Left kidney (tissue), 8 donors: ENCODE data around the gene SKIC8. TPM values are rescaled to one million over a fixed set of nuclear protein-coding genes. Genes with fewer than 3 reads are reported as not detected.
A peak's percentile ranks its signal among the peaks of the same experiment; 100 is the strongest.

Source experiments
- DNase-seq: peaks from one replicate; pipeline ENCODE4 v3.0.0-alpha.2; 2013
- long read RNA-seq, 8 donors: transcript quantifications; one replicate each; lab custom pipeline, GENCODE V29; 2026
- polyA plus RNA-seq: library from polyadenylated mRNA; unstranded; fragments of 120-200 nt; gene quantifications from one replicate; pipeline ENCODE4 v1.2.1, GENCODE V29; 2013; ENCODE audit not compliant: insufficient read length

SKIC8 gene
- polyA plus RNA-seq, result 131 TPM
- long read RNA-seq, donor 1, transcript WDR61-210 (1 exons, 3,629 nt), result minor isoform, 15 of 81 reads
- long read RNA-seq, donor 1, transcript WDR61-201 (11 exons, 1,387 nt), result major isoform, 48 of 81 reads
- long read RNA-seq, donor 1, partial matches to known transcripts, result 15 of 81 reads
- long read RNA-seq, donor 1, other reads (novel, unspliced or antisense), result 0 of 81 reads
- long read RNA-seq, donor 2, transcript WDR61-210 (1 exons, 3,629 nt), result minor isoform, 13 of 64 reads
- long read RNA-seq, donor 2, transcript WDR61-201 (11 exons, 1,387 nt), result major isoform, 40 of 64 reads
- long read RNA-seq, donor 2, partial matches to known transcripts, result 5 of 64 reads
- long read RNA-seq, donor 2, other reads (novel, unspliced or antisense), result 0 of 64 reads
- long read RNA-seq, donor 3, transcript WDR61-210 (1 exons, 3,629 nt), result minor isoform, 11 of 47 reads
- long read RNA-seq, donor 3, transcript WDR61-201 (11 exons, 1,387 nt), result major isoform, 30 of 47 reads
- long read RNA-seq, donor 3, partial matches to known transcripts, result 0 of 47 reads
- long read RNA-seq, donor 3, other reads (novel, unspliced or antisense), result 0 of 47 reads
- long read RNA-seq, donor 4, transcript WDR61-210 (1 exons, 3,629 nt), result major isoform, 7 of 9 reads
- long read RNA-seq, donor 4, partial matches to known transcripts, result 0 of 9 reads
- long read RNA-seq, donor 4, other reads (novel, unspliced or antisense), result 0 of 9 reads
- long read RNA-seq, donor 5, transcript WDR61-210 (1 exons, 3,629 nt), result minor isoform, 22 of 112 reads
- long read RNA-seq, donor 5, transcript WDR61-201 (11 exons, 1,387 nt), result major isoform, 70 of 112 reads
- long read RNA-seq, donor 5, partial matches to known transcripts, result 13 of 112 reads
- long read RNA-seq, donor 5, other reads (novel, unspliced or antisense), result 0 of 112 reads
- long read RNA-seq, donor 6, transcript WDR61-210 (1 exons, 3,629 nt), result minor isoform, 13 of 79 reads
- long read RNA-seq, donor 6, transcript WDR61-201 (11 exons, 1,387 nt), result major isoform, 47 of 79 reads
- long read RNA-seq, donor 6, partial matches to known transcripts, result 17 of 79 reads
- long read RNA-seq, donor 6, other reads (novel, unspliced or antisense), result 0 of 79 reads
- long read RNA-seq, donor 7, transcript WDR61-201 (11 exons, 1,387 nt), result major isoform, 51 of 100 reads
- long read RNA-seq, donor 7, transcript WDR61-210 (1 exons, 3,629 nt), result minor isoform, 19 of 100 reads
- long read RNA-seq, donor 7, partial matches to known transcripts, result 13 of 100 reads
- long read RNA-seq, donor 7, other reads (novel, unspliced or antisense), result 7 of 100 reads
- long read RNA-seq, donor 8, transcript WDR61-201 (11 exons, 1,387 nt), result major isoform, 17 of 23 reads
- long read RNA-seq, donor 8, partial matches to known transcripts, result 0 of 23 reads
- long read RNA-seq, donor 8, other reads (novel, unspliced or antisense), result 0 of 23 reads

GRCh38 chr15:78299101-78299930 lies at the start of gene SKIC8:
SKIC8 (minus strand) TSS chr15:78299609; CDS start chr15:78295686, 3,923 bp downstream.
- peak; percentile 93 for DNase-seq

GRCh38 chr15:78347586-78348543 lies 48.5 kb upstream of the SKIC8 start:
- DNase-seq, result peak; percentile 59

GRCh38 chr15:78345396-78346125 lies 46.2 kb upstream of the SKIC8 start:
- no peak for DNase-seq

- no peak for DNase-seq
These were observed 44.1 kb upstream of the SKIC8 start for GRCh38 chr15:78343276-78344060.

GRCh38 chr15:78342021-78342420 lies 42.6 kb upstream of the SKIC8 start:
- no peak for DNase-seq

GRCh38 chr15:78341057-78341987 lies 41.9 kb upstream of the SKIC8 start:
- no peak for DNase-seq

GRCh38 chr15:78340231-78341056 lies 41.0 kb upstream of the SKIC8 start, which contains the start of gene CRABP1:
CRABP1 (plus strand) TSS chr15:78340353; CDS start chr15:78340429, 76 bp downstream.
- DNase-seq, result no peak

- no peak for DNase-seq
These were observed 40.1 kb upstream of the SKIC8 start for GRCh38 chr15:78339559-78339958.

- DNase-seq, result no peak
These were observed 39.4 kb upstream of the SKIC8 start for GRCh38 chr15:78338781-78339180.

- no peak for DNase-seq
These were observed 36.6 kb upstream of the SKIC8 start for GRCh38 chr15:78335985-78336384.

GRCh38 chr15:78334845-78335244 lies 35.4 kb upstream of the SKIC8 start:
- DNase-seq, result no peak

- DNase-seq, result no peak
These were observed 30.2 kb upstream of the SKIC8 start for GRCh38 chr15:78329625-78330024.

- DNase-seq, result no peak
These were observed 28.1 kb upstream of the SKIC8 start for GRCh38 chr15:78327466-78327865.

GRCh38 chr15:78325092-78325843 lies 25.9 kb upstream of the SKIC8 start:
- DNase-seq, result no peak

- no peak for DNase-seq
These were observed 24.7 kb upstream of the SKIC8 start for GRCh38 chr15:78324144-78324543.
